Measurements from ENCODE around the gene CA10. TPM values are rescaled to one million over a fixed set of nuclear protein-coding genes. Genes with fewer than 3 reads are reported as not detected.

Gene CA10
- total RNA-seq, 4 donors from 2014 or later, result not detected

DNA sequence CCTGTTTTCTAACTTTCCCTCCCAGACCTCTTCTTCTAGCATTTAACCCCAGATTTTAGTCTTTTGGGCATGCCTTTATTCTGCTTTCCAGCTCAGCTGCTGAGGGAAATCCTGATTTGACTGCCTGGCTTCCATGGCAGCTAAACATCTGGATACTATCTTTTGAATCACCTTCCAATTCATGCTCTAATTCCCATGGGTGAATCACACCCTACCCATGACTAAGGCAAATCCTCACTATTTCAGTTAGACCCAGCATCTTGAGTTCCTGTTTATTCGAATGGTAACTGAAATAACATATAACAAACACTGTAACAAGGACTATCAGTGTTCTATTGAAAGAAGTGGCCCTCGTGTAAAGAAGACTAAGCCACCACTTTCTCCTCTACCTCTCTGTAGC, 29.8 kb downstream of the CA10 start:
- Histone ChIP-seq H3K27ac (replicated peaks in 1 of 4) (no peak overlapping the region), H3K4me3 (no peak overlapping the region), H3K36me3 (no peaks in the 10 kb centered on the region), H3K27me3 (no peaks in the 10 kb centered on the region), H3K9me3 (no peaks in the 10 kb centered on the region), H3K4me1 (no peaks in the 10 kb centered on the region)
- no peak for DNase-seq (ENCODE audit: extremely low spot score)
- TF ChIP-seq POLR2AphosphoS5 (IDR thresholded peaks at IDR 0.05) (no peak), EP300 (IDR thresholded peaks at IDR 0.05) (no peak), POLR2A (IDR thresholded peaks at IDR 0.05; ENCODE audit: low read depth) (no peak)
- TF ChIP-seq, protein P1, sequence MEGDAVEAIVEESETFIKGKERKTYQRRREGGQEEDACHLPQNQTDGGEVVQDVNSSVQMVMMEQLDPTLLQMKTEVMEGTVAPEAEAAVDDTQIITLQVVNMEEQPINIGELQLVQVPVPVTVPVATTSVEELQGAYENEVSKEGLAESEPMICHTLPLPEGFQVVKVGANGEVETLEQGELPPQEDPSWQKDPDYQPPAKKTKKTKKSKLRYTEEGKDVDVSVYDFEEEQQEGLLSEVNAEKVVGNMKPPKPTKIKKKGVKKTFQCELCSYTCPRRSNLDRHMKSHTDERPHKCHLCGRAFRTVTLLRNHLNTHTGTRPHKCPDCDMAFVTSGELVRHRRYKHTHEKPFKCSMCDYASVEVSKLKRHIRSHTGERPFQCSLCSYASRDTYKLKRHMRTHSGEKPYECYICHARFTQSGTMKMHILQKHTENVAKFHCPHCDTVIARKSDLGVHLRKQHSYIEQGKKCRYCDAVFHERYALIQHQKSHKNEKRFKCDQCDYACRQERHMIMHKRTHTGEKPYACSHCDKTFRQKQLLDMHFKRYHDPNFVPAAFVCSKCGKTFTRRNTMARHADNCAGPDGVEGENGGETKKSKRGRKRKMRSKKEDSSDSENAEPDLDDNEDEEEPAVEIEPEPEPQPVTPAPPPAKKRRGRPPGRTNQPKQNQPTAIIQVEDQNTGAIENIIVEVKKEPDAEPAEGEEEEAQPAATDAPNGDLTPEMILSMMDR (IDR thresholded peaks at IDR 0.05), result no peak
- intact Hi-C loops (cut with DNase I), result no loop called here
- 68% methylated on average over 2 of the region's 2 CpGs for WGBS

DNA sequence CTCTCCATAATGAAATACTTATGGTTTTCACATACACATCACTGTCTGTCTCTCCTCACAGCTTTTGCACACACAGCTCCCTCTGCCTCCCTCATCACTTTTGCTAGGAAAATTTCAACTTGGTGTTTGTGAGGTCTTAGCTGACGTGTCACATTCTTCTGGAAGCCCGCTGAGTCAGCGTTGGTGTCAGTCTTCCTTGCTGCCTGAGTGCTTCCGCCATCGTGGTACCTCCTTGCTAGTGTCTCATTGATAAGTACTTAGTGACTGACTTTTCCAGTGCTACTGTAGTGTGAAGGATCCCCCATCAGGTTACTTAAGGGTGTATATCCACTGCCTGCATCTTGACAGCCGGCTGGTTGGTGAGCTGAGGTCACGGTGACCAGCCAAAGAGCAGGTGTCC, 33.5 kb downstream of the CA10 start:
- Histone ChIP-seq H3K9me3 (no peaks in the 10 kb centered on the region), H3K36me3 (no peaks in the 10 kb centered on the region), H3K4me3 (no peak overlapping the region), H3K27me3 (no peaks in the 10 kb centered on the region), H3K27ac (replicated peaks in 1 of 4) (no peak overlapping the region), H3K4me1 (no peaks in the 10 kb centered on the region)
- intact Hi-C loops (cut with DNase I), result no loop called here
- TF ChIP-seq POLR2A (IDR thresholded peaks at IDR 0.05; ENCODE audit: low read depth) (no peak), POLR2AphosphoS5 (IDR thresholded peaks at IDR 0.05) (no peak), EP300 (IDR thresholded peaks at IDR 0.05) (no peak)
- TF ChIP-seq, protein P1 (IDR thresholded peaks at IDR 0.05), result no peak
- DNase-seq (ENCODE audit: extremely low spot score), result no peak
- WGBS, result 83% methylated on average over 7 of the region's 7 CpGs

DNA sequence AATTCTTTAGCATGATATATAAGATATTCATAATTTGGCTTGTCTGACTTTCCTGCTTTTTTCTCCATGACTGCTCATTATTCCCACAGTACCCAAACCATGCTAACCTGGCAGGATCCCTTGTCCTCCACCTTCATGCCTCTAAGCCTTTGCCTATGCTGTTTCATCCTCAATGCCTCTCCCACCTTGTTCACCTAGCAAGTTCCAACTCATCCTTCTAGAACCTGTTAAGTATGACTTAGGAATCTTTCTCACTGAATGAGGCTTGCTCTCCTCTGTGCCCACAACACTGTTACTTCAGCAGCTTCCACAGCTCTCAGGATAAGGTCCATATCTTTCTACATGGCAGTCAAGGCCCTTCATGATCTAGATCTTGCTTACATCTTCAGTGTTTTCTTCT, 34.0 kb downstream of the CA10 start:
- intact Hi-C loops (cut with DNase I), result no loop called here
- DNase-seq (ENCODE audit: extremely low spot score), result no peak

DNA sequence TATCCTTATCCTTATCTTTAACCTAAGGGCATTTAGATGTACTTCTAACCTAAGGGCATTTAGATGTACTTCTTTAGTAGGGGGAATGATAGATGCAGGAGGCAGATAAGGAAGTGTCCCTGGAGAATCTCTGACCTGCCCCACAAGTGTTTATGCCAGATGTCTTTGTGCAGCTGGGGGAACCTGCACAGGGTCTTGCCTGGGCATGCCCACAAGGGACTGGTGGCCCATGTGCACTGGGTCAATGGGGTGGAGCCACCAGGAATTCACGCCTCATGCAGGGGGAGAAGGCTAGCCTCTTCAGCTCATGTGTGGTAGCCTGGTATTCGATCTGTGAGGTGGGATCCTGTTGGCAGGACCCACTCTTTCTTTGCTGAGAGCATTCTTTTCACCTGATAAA, 38.0 kb downstream of the CA10 start:
- H3K9me3 ChIP-seq, result peaks cover 0 to 3% (median 0%) of the 10 kb centered on the region in 4 donors
- no peaks in the 10 kb centered on the region for H3K4me1 ChIP-seq
- H3K36me3 ChIP-seq, result no peaks in the 10 kb centered on the region
- no peak for TF ChIP-seq POLR2A (IDR thresholded peaks at IDR 0.05; ENCODE audit: low read depth)
- no peak for TF ChIP-seq EP300 (IDR thresholded peaks at IDR 0.05)
- TF ChIP-seq POLR2AphosphoS5 (IDR thresholded peaks at IDR 0.05), result no peak
- TF ChIP-seq, protein P1 (IDR thresholded peaks at IDR 0.05), result no peak
- H3K27me3 ChIP-seq, result no peaks in the 10 kb centered on the region
- no peak overlapping the region for H3K27ac ChIP-seq (replicated peaks in 1 of 4)
- H3K4me3 ChIP-seq, result no peak overlapping the region
- intact Hi-C loops (cut with DNase I), result no loop called here
- DNase-seq (ENCODE audit: extremely low spot score), result no peak
- WGBS, result 76% methylated on average over 2 of the region's 2 CpGs

More for the DNA sequence above, 34.0 kb downstream of the CA10 start:
- Histone ChIP-seq H3K4me1 (no peaks in the 10 kb centered on the region), H3K4me3 (no peak overlapping the region), H3K27ac (replicated peaks in 1 of 4) (no peak overlapping the region), H3K27me3 (no peaks in the 10 kb centered on the region), H3K9me3 (no peaks in the 10 kb centered on the region), H3K36me3 (no peaks in the 10 kb centered on the region)
- TF ChIP-seq EP300 (IDR thresholded peaks at IDR 0.05), result no peak
- TF ChIP-seq, protein P1 (IDR thresholded peaks at IDR 0.05), result no peak
- no peak for TF ChIP-seq POLR2A (IDR thresholded peaks at IDR 0.05; ENCODE audit: low read depth)
- no peak for TF ChIP-seq POLR2AphosphoS5 (IDR thresholded peaks at IDR 0.05)

DNA sequence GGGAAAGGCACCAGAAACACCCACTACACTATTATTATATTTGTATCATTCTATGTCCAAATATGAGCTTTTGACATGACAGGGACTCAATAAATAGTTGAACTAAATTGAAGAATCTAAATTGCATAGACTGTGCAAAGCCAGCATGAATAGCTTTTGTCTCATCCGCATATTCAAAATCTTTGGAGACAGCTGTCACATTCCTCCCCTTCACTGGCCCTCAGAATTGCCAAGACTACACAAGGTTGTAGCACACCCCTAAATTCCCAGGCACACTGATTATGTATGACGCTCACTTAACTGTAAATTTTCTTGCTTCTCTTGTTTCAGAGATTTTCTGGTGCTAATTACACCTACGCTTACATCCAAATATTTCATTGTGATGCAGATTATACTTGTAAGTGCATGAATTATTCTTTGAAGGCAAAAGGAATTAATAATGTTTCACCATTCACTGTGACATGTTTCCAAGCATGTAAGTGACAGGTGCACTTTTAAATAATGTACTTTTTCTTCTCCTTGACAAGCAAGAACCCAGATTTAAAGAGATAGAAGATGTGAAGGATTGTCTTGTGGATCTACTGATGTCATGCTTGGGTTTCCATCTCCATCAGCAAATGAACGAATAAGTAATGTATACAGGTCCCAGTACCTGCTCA, 47.5 kb downstream of the CA10 start:
- intact Hi-C loops (cut with DNase I), result no loop called here
- no peaks in the 10 kb centered on the region for H3K9me3 ChIP-seq
- DNase-seq (ENCODE audit: extremely low spot score), result no peak
- WGBS, result 68% methylated on average over 4 of the region's 4 CpGs
- H3K36me3 ChIP-seq, result no peaks in the 10 kb centered on the region
- H3K4me1 ChIP-seq, result peaks cover 0 to 8% (median 0%) of the 10 kb centered on the region in 4 donors
- no peaks in the 10 kb centered on the region for H3K27me3 ChIP-seq
- no peak overlapping the region for H3K4me3 ChIP-seq
- TF ChIP-seq, protein P1 (IDR thresholded peaks at IDR 0.05), result no peak
- TF ChIP-seq POLR2A (IDR thresholded peaks at IDR 0.05; ENCODE audit: low read depth), result no peak
- TF ChIP-seq POLR2AphosphoS5 (IDR thresholded peaks at IDR 0.05), result no peak
- TF ChIP-seq EP300 (IDR thresholded peaks at IDR 0.05), result no peak
- no peak overlapping the region for H3K27ac ChIP-seq (replicated peaks in 1 of 4)
